ENCODE measurements around the gene PCBP3.

- TF ChIP-seq EZH2 (optimal IDR thresholded peaks at IDR 0.05; ENCODE audit: low read depth, low read length) (no peak), CTCF (IDR thresholded peaks at IDR 0.05; ENCODE audit: low read length) (no peak)
These were observed 216.3 kb downstream of the PCBP3 start for GRCh38 chr21:45859762-45860357.

Measured in MM.1S (cell line).